Activated T-helper 9 cell treated with anti-CD3 and anti-CD28 coated beads, Interleukin-2, amount 50 U/mL, for 16 hours (primary cell): ENCODE data around the gene WDR70.
"Not testable (repeated sequence)": the region's sequence is repeated elsewhere in the genome, so short reads cannot be mapped to it uniquely, and the experiment has no call there.

Experiments
- DNase-seq: peaks from one replicate; pipeline ENCODE4 v3.0.0-alpha.2; 2020; ENCODE audit warnings: low read depth

WDR70 gene

DNA sequence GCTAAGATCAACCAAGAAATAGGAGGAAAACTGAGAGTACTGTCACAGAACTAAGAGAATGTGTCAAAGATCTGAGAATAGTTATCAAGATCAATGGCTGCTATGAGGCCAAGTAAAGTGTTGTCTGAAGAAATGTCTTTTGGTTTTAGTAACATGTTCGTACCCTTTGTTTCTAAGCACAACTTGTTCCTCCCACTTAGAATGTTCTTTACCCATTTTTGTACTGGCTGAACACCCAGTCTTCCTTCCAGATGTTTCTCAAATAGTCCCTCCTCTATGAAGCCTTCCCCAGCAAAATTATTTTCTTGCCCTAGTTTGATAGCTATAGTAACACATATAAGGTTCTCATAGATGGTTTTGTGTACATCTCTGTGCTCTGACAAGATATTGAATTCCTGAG lies 191.5 kb downstream of the WDR70 start:
- DNase-seq, result no peak

- no peak for DNase-seq
Measured at GRCh38 chr5:37571985-37572384, 192.9 kb downstream of the WDR70 start.

DNA sequence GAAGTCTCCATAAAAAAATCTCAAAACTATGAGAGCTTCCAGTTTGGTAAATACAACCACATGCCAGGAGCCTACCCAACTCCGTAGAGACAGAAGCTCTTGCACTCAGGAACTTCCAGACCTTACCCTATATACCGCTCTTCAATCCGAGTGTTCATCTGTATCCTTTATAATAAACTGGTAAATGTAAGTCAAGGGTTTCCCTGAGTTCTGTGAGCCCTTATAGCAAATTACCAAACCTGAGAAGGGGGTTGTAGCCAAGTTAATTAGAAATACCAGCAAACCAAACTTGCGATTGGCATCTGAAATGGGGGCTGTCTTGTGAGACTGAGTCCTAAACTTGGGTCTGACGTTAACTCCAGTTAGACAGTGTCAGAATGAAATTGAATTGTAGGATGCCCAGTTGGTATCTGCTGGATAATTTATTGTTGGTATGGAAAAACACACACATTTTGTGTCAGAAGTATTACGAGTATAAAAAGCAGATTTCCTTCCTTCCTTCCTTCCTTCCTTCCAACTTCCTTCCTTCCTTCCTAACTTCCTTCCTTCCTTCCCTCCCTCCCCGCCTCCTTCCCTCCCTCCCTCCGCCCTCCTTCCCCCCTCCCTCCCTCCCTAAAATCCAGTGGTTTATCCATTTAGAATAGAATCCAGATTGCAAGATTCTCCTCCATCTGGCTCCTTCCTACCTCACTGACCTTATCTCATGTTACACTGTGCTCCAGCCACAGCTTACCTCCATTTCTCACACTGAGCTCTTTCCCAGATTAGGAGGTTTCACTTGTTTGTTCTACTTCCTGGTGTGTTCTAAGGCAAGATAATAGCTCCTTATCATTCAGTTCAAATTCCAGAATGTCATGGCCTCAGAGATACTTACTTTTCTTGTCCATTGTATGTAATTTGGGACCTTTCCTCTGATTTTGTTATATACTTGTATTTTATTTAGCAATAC lies 196.7 kb downstream of the WDR70 start:
- DNase-seq, result no peak

DNA sequence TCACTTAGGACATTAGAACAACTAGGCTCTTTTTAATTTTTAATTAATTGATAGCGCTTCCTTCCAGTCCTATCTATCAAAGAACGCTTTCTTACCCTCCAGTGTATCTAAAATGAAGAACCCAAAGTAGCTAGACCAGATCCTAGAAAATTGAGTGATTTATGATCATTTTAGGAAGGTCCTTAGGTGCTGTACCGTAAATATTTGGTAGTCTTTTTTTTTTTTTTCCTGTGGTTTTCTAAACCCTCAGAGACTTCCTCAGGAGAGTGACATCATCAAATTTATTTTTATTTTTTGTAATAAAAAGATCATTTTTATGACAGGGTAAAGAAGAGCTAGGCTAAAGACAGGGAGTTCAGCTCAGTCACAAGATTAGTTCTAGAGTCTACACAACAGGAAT lies 197.4 kb downstream of the WDR70 start:
- DNase-seq, result no peak

DNA sequence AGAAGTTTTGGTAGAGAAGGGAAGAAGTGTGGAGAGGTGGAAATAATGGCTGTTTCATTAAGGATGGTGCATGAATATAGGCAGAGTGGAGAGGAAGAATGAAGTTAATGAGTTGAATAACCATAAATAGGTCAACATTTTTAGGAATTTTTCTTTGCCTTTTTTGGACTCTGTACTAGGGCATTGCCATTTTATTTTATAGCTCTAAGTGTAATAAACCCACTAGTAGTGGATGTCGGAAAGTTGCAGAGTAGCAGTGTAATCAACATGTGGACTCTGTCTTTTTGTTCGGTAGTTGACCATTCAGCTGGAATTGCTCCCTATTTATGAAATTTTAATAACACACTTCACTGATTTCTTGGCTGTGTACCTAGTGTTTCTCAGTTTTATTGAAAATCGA lies 199.1 kb downstream of the WDR70 start:
- no peak for DNase-seq

DNA sequence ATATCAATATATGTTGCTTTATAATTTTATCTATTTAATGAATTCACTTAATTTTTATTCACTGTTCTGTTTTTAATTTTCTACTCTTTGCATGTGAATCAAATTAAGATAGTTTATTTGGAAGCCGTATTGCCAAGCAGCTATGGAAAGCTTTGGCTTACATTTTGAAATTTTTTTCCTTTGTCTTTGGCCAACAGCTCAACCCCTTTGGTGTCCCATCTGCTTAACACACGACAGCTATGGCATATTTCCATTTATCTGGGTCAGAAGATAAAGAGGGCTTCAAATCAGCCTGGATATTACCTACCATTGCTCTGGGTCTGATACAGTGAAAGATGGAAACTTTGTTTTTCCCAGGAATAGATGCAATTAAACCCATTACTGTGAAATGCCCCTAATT lies 201.0 kb downstream of the WDR70 start:
- DNase-seq, result no peak

DNA sequence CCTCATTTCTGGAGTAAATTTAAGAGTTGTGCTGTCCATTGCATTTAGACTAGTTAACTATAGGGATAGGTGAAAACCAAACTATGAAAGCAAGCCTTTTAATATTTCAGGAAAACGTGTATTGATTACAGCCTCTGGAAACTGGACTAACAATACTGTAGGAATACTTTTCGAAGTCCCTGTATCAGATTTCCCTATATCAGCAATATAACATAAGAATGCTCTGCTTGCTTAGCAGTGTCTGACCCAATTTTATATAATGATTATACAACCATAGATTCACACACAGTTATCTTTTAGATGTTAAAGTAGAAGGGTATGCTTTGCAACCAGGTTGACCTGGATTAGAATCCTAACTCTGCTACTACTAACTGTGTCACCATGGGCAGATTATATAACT lies 203.1 kb downstream of the WDR70 start:
- no peak for DNase-seq

DNA sequence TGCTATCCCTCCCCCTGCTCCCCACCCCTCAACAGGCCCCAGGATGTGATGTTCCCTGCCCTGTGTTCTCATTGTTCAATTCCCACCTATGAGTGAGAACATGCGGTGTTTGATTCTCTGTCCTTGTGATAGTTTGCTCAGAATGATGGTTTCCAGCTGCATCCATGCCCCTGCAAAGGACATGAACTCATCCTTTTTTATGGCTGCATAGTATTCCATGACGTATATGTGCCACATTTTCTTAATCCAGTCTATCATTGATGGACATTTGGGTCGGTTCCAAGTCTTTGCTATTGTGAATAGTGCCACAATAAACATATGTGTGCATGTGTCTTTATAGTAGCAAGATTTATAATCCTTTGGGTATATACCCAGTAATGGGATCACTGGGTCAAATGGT lies 214.2 kb downstream of the WDR70 start:
- not testable (repeated sequence) for DNase-seq

DNA sequence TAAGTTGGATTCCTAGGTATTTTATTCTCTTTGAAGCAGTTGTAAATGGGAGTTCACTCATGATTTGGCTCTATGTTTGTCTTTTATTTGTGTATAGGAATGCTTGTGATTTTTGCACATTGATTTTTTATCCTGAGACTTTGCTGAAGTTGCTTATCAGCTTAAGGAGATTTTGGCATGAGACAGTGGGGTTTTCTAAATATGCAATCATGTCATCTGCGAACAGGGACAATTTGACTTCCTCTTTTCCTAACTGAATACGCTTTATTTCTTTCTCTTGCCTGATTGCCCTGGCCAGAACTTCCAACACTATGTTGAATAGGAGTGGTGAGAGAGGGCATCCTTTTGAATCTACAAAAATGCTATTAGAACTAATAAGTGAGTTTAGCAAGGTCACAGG lies 215.7 kb downstream of the WDR70 start:
- DNase-seq, result not testable (repeated sequence)

DNA sequence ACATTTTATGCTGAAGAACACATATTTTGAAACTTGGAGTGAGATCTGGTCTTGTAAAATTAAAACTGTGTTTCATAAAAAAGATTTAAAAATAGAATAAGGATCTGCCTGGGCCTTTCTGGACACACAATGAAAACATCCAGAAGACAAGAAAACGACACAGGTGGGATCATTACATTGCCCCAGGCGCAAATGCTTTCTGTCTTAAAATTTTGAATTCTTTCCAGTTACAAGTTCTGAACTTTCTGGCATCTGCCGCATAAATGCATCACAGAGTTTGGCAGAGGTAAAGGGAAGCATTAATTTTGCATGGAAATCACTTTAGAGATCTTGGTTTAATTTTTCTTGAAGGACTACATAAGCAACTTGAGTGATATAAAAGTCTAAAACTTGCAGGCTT lies 219.6 kb downstream of the WDR70 start:
- no peak for DNase-seq

DNA sequence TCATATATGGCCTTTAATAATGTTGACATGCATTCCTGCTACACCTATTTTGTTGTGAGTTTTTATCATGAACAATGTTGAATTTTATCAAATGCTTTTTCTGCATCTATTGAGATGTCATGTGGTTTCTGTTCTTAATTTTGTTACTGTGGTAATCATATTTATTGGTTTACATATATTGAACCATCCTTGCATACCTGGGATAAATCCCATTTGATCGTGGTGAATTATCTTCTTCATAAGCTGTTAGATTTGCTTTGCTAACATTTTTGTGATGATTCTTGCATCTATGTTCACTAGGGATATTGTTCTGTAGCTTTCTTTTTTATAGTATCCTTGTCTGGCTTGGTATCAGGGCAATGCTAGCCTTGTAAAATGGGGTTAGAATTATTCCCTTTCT lies 222.0 kb downstream of the WDR70 start:
- DNase-seq, result no peak

DNA sequence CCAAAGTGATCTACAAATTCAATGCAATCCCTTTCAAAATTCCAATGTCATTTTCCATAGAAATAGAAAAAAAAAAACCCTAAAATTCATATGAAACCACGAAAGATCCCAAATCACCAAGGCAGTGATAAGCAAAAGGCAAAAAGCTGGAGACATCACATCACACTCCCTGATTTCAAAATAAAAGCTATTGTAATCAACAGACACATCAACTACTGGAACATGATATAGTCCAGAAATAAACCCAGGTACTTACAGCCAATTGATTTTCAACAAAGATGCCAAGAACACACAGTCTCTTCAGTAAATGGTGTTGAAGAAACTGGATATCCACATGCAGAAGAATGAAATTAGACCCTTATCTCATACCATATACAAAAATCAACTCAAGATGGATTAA lies 224.0 kb downstream of the WDR70 start:
- no peak for DNase-seq

DNA sequence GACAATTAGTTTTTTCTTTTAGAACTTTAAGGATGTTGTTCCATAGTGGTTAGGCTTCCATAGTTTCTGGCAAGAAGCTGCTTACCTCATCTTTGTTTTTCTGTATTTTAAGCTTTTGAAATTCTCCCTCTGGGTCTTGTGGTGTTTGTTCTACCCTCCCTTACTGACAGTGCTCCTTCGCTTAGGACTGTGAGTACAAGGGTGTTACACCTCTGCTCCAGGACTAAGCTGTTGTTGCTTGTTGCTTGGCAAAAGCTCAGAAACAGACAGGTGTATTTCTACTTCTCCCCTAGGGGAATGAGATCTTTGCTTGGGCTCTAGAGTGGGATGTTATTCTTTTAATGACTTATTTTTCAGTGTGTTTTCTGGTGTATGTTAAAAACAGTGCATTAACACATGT lies 225.2 kb downstream of the WDR70 start:
- DNase-seq, result no peak

DNA sequence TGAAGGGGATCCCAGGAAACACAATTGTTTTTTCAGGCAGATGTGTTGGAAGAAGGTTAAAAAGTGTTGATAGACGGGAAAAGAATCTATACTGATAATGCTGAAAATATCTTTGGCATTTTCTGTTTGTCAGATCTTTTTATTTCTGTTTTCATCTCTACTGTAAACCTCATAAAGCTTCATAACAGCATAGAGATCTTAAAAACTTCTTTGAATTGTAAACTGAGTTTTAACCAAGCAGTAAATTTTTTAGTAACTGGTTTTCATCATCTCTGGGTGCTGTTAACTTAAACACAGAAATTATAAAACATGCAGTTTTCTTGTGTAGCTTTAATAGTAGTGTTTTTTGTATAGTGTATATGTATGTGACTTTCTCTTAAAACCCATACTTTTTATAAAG lies 227.0 kb downstream of the WDR70 start:
- no peak for DNase-seq

- DNase-seq, result no peak
Measured at GRCh38 chr5:37606632-37607248, 227.6 kb downstream of the WDR70 start.

- no peak for DNase-seq
Measured at GRCh38 chr5:37615184-37615583, 236.1 kb downstream of the WDR70 start.

- DNase-seq, result no peak
Measured at GRCh38 chr5:37619353-37619752, 240.2 kb downstream of the WDR70 start.

GRCh38 chr5:37622354-37622753 lies 243.2 kb downstream of the WDR70 start:
- DNase-seq, result not testable (repeated sequence)

DNA sequence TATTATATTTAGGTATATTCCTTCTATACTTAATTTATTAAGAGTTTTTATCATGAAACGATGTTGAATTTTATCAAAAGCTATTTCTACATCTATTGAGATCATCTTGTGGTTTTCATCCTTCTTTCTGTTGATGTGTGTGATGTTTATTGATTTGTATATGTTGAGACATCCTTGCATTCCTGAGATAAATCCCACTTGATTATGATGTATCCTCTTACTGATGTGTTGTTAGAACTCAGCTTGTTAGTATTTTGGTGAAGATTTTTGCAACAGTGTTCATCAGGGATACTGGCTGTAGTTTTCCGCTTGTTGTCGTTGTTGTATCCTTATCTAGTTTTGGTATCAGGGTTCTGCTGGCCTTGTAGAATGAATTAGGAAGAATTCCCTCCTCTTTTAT lies 247.1 kb downstream of the WDR70 start:
- no peak for DNase-seq

DNA sequence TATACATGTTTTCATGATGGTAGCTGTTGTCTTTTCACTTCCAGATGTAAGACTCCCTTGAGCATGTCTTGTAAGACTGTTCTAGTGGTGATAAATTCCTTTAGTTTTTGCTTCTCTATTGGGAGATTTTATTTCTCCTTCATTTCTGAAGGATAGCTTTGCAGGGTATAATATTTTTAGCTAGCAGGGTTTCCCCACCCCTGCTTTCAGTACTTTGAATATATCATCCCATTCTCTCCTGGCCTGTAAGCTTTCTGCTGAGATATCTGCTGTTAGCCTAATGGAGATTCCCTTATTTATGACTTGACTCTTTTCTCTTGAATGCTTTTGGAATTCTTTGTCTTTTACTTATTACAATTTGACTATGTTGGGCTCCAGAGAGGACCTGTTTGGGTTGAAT lies 249.8 kb downstream of the WDR70 start:
- DNase-seq, result no peak

DNA sequence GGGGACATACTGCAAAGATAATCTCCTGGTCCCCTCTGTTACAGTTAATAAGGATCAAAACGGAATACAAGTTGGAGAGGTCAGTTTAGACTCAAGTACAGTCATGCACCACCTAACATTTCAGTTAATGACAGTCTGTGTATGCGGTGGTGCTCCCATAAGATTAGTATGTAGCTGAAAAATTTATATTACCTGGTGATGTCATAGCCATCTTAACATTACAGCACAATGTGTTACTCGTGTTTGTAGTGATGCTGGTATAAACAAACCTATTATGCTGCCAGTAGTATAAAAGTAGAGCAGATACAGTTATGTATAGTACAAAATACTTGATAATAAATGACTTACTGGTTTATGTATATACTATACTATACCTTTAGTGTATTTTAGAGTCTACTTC lies 252.8 kb downstream of the WDR70 start:
- DNase-seq, result no peak

GRCh38 chr5:37637165-37637845 lies 258.2 kb downstream of the WDR70 start:
- DNase-seq, result no peak

DNA sequence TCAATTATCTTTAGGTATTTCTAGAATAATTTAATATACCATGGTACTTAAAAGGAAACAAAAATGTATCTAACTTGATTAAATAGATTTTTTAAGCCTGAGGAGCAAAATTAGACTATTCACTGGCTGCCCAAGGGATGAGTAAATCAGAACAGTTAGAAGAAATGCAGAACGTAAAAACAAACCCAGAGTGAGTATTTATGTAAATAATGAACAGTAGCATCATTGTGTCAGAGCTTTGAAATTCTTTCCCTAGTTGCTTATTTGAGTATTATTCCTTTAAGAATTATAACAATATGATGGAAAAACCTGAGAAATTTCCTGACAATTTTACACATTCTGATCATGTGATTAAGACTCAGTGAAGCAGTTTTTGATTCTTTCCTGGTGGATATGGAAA lies 259.8 kb downstream of the WDR70 start:
- no peak for DNase-seq
